ENCODE measurements around the gene PINK1. TPM values are rescaled to one million over a fixed set of nuclear protein-coding genes. Genes with fewer than 3 reads are reported as not detected.
A peak's percentile ranks its signal among the peaks of the same experiment; 100 is the strongest.

PINK1 gene
- 288 TPM for total RNA-seq
- long read RNA-seq, transcript PINK1-201 (8 exons, 2,660 nt): major isoform, 2,017 of 2,272 reads
- long read RNA-seq, partial matches to known transcripts: 195 of 2,272 reads
- long read RNA-seq, other reads (novel, unspliced or antisense): 57 of 2,272 reads

DNA sequence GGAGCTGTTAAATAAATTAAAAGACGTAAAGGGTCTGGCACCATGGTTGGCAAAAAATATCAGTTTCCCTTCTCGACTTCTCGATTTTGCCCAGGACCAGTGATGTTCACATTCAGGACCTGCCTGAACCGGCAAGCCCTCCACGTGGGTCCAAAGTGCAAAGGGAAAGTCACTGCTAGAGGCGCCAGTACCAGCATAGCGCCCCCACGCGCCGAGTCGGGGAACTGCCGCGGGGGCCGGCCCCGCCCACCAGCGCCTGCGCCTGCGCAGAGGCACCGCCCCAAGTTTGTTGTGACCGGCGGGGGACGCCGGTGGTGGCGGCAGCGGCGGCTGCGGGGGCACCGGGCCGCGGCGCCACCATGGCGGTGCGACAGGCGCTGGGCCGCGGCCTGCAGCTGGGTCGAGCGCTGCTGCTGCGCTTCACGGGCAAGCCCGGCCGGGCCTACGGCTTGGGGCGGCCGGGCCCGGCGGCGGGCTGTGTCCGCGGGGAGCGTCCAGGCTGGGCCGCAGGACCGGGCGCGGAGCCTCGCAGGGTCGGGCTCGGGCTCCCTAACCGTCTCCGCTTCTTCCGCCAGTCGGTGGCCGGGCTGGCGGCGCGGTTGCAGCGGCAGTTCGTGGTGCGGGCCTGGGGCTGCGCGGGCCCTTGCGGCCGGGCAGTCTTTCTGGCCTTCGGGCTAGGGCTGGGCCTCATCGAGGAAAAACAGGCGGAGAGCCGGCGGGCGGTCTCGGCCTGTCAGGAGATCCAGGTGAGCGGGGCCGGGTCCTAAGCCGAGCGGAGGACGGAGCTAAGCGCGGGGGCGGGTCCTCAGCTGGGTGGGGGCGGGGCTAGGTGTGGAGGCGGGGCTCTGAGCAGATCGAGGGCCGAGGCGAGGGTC is at the start of gene PINK1:
Gene PINK1 (plus strand): TSS at position 269 of the 875 bp plus-strand sequence. CDS start 91 bp downstream, at position 360.
- intact Hi-C loops (cut with DNase I): loop anchor here (5.0 kb wide), 2 partner anchors 46 to 61 kb away; partner anchors contain the start of gene CDA
- ATAC-seq (ENCODE audit: poor library complexity) (peak; percentile 95), DNase-seq (peak; percentile 89)

DNA sequence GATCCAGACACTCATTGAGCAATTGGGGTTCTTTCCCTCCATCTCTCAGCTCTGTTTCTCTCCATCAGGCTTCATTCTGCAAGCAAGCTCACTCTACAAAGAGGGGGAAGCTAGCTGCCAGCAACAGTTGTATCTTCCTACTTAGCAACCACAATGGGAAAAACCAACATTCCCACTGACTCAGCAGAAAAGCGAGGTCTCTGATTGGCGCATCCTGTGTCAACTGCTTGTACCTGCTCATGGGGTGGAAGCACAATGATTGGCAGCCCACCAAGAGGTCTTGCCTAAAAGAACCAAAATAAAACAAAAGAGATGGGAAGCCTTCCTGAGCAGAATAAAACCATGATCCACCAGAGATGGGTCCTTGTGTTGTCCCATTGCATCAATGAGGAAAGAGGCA is 48.4 kb upstream of the PINK1 start:
- DNase-seq (no peak), ATAC-seq (ENCODE audit: poor library complexity) (no peak)
- intact Hi-C loops (cut with DNase I): loop anchor here (5.0 kb wide), 1 partner anchor 47 kb away; the partner anchor contains the start of gene PINK1

DNA sequence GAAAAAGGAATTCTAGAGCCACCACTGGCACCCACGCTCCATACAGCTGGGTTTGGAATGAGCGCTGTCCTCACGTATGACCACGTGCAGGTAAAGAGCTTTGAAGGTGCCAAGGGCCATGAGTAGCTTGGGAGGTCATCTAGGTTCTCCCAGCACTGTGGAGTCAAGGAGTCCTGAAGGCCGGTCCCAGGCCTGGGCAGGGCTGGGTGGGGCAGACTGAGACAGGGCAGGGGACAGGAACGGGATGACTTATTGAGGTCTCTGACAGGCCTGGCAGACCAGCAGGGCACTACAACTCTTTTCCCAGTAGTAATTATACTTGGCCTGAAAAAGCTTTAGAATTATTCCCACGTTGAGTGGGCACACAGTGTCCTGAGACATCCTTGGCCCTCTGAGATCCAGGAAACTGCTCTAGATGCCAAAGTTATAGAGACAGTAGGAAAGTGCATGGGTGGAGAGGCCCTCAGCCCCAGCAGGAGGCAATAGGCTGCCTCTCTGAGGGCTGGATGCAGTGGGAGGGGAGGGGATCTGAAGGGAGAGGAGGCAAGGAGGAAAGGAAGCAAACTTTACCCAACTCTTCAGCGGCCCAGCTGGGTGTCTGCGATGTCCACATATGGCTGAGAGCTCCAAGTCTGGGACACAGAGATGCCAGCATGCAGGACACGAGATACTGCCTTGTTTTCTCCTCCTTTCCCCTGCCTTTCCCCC is 46.2 kb upstream of the PINK1 start:
- no peak for DNase-seq
- ATAC-seq (ENCODE audit: poor library complexity): no peak
- intact Hi-C loops (cut with DNase I): loop anchor here (5.0 kb wide), 1 partner anchor 45 kb away; the partner anchor contains the start of gene PINK1

DNA sequence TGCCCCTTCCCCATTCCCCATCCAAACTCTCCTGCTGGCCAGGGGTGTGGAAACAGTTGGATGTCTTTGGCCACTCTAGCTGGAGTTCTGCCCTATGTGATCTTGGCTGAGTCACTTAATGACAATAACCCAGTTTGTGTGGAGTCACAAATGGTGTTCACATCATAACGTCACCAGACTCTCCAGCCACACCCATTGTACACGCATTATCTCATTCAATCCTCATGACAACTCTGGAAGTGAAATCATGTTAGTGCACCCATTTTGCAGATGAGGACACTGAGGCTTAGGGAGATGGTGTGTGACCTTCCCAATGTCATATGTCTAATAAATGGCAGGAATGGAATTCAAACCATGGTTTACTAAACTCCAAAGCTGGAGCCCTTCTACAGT is 45.6 kb upstream of the PINK1 start:
- intact Hi-C loops (cut with DNase I): loop anchor here (5.0 kb wide), 1 partner anchor 45 kb away; the partner anchor contains the start of gene PINK1
- DNase-seq: no peak
- ATAC-seq (ENCODE audit: poor library complexity): peak; percentile 69

DNA sequence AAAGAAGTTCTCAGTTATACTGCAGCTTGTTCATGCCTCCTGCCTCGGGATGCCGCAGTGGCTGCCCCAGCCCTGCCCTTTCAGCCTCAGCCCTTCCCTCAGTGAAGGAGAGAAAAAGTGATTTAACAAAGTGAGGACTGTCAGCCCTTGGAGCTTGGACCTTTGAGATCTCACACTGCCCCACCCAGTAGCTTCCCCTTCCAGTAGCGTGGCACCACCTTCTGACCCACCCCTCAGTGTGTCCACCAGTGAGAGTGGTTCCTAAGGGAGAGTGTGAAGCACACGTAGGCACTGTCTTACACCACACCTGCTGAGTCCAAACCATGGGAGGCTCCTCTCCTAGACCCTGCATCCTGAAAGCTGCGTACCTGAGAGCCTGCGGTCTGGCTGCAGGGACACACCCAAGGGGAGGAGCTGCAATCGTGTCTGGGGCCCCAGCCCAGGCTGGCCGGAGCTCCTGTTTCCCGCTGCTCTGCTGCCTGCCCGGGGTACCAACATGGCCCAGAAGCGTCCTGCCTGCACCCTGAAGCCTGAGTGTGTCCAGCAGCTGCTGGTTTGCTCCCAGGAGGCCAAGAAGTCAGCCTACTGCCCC is 44.5 kb upstream of the PINK1 start, which contains the start of gene CDA:
Gene CDA (plus strand): TSS at position 464 of the 592 bp plus-strand sequence. CDS start 33 bp downstream, at position 497.
- ATAC-seq (ENCODE audit: poor library complexity): peak; percentile 55
- peak; percentile 57 for DNase-seq
- intact Hi-C loops (cut with DNase I): loop anchor here (5.0 kb wide), 1 partner anchor 44 kb away; the partner anchor contains the start of gene PINK1

DNA sequence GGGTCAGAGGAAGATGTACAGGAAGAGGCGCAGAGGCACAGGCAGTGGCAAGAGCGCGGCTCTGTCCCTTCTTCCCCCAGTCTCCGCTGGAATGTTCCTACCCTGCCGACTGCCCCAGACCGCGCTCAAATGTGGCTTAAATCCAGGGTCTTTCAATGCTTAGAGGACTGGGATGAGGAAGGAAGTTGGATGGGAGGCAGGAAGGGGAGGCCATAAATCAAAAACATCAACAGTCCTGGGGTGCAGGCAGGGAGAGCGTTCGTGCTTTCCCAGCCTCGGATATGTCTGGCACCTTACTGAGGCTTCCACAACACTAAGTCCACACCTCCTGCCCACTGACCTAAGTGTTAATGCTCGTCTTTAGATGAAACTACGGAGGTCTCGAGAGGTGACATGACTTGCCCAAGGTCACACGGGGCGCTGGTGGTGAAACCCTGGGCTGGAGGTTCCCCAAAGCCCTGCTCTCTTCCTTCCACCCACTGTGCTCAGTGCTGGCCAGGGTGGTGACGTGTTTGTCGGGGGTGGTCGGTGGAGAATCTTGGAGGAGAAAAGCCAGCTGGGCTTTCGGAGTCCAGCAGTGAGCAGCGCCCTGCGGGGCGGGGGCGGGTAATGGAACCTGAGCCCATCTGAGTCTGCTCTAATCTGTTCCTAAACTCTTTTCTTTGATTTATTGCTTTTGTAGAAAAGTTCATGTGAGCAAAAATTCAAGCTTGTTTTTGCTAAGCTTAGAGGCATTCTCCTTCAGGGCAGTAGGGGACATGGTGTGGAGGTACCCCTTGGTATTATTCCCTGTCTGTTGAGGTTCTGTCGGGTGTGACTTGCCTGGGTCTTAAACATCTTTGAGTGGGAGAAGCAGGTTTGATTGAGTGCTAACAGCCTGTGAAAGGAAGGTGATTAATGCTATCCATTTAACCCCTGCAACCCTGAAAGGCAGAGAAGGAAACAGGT is 43.7 kb upstream of the PINK1 start:
- intact Hi-C loops (cut with DNase I): loop anchor here (5.0 kb wide), 1 partner anchor 43 kb away; the partner anchor contains the start of gene PINK1
- DNase-seq (peak; percentile 72), ATAC-seq (ENCODE audit: poor library complexity) (peak; percentile 67)

DNA sequence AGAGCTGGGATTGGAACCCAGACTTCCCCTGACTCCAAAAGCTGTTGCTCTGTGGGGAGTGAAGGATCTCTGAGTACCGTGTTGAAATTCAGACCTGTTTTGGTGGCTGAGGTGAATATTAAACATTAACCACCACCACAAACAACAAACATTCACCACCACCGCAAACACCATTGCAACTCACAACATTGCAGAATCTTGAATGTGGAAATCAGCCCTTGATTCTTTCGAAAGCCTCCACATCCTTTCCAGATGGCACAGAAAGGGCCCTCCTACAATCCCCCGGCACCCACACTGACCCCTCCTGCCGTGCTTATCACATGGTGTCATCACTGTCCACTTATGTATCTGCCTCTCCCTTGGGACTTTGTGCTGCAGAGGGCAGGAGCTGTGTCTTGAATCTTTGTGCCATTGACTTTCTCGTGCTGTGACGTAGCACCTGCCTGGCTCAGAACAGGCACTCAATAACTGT is 42.9 kb upstream of the PINK1 start:
- intact Hi-C loops (cut with DNase I): no loop called here
- ATAC-seq (ENCODE audit: poor library complexity) (peak; percentile 15), DNase-seq (no peak)

DNA sequence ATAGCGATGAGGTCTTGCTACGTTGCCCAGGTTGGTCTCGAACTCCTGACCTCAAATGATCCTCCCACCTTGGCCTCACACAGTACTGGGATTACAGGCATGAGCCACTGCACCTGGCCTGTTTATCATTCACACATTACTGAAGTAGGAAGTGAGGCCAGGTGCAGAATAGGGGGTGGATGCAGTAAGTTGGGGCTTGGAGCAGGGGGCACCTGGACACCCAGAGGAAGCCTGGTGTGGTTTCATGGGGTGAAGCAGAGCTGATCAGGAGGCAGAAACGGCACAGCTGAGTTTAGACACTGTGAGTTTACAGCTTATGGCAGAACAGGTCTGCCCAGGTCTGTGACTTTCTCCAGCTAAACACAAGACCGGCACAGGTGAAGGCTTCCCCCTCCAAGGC is 39.5 kb upstream of the PINK1 start:
- DNase-seq: no peak
- no peak for ATAC-seq (ENCODE audit: poor library complexity)
- intact Hi-C loops (cut with DNase I): no loop called here

DNA sequence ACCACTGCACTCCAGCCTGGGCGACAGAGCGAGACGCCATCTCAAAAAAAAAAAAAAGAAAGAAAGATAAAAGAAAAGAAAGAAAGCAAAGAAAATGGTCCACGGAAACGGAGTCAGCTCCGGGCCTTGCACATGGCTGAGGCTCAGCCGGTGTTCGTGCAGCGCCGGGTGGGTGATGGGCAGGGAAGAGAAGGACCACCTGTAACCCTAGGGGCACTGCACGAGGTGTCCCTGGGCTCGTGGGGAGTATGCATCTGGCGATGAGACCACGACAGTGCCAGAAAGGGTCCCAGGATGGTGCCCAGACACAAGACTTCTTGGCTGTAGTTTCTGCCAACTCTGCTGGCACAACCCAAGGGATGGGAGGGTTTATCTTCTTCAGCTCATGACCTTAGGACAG is 38.5 kb upstream of the PINK1 start:
- intact Hi-C loops (cut with DNase I): no loop called here
- no peak for ATAC-seq (ENCODE audit: poor library complexity)
- no peak for DNase-seq

DNA sequence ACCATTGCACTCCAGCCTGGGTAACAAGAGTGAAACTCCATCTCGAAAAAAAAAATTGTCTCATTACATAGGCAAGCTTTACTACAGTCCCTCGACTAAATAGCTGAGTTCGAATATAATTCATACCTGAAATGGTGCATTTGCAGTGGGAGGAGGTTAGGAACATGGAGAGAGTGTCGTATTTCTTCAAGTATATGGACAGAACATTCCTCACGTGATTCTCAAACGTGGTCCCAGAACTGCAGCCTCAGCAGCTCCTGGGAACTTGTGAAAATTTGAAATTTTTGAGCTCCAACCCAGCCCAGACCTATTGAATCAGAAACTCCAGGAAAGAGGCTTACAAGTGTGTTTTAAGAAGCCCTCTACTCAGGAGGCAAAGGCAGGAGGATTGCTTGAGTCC is 37.2 kb upstream of the PINK1 start:
- DNase-seq (no peak), ATAC-seq (ENCODE audit: poor library complexity) (no peak)
- intact Hi-C loops (cut with DNase I): no loop called here

DNA sequence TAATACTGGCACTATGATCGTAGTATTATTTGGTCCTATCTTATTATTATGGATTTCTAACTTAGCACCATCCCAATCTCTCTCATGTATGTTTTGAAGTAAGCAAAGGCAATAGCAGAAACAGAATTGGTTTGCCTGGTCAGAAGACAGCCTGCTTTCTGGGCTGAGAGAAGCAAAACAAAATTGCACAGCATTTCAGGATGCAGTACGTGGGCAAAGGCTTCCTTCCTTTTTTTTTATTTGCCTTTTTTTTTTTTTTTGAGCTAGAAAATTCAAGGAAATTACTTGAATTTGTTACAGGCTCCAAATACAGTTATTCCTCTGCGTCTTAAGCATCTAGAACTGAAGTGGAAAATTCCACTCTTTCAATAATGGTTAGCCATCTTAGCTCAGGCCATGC is 35.6 kb upstream of the PINK1 start:
- intact Hi-C loops (cut with DNase I): no loop called here
- DNase-seq (no peak), ATAC-seq (ENCODE audit: poor library complexity) (no peak)

DNA sequence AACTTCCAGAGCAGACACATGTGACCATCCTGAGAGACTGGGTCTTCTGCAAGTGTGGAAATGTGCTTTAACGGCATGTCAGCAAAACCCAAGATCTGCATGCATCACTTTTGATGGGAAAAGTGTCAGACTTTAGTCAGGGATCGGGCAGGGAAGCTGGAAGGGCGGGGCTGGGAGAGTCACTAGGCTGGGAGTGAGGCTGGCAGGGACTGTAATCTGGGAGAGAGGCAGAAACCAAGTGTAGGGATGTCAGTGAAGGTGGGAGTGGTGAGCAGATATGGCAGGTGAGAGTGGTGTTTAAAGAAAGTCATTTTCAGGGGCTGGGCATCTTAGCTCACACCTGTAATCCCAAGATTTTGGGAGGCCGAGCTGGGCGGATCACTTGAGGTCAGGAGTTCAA is 33.1 kb upstream of the PINK1 start:
- ATAC-seq (ENCODE audit: poor library complexity): no peak
- DNase-seq: no peak
- intact Hi-C loops (cut with DNase I): no loop called here

DNA sequence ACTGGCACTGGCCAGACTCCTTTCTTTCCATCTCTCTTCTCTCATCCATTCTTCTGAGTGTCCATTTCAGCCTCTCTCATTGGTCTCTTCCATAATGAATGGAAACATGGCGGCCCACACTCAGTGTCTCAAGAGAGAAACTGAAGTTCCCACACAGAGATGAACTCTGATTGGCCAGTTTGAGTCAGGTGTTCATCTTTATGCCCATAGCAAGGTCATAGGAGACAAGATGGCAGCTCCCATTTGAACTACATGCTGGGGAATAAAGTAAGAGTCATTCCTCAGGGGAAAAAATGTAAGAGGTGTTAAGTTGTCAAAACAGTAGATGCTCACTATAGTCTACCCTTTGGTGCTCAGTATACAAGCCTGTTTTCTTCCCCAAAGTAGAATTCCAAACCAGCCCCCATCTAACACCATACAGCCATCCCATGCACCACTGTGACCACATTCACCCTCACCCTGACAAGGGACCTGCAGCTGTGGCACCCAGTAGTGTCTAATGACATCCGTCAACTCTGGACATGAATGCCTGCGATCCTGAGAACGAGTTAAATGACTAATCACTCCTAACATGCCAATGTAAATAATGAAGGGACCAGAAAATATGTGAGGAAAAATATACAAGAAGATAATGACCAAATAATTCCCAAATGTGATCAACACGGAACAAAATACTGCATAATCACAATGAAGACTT is 32.0 kb upstream of the PINK1 start:
- ATAC-seq (ENCODE audit: poor library complexity) (no peak), DNase-seq (no peak)
- intact Hi-C loops (cut with DNase I): no loop called here

DNA sequence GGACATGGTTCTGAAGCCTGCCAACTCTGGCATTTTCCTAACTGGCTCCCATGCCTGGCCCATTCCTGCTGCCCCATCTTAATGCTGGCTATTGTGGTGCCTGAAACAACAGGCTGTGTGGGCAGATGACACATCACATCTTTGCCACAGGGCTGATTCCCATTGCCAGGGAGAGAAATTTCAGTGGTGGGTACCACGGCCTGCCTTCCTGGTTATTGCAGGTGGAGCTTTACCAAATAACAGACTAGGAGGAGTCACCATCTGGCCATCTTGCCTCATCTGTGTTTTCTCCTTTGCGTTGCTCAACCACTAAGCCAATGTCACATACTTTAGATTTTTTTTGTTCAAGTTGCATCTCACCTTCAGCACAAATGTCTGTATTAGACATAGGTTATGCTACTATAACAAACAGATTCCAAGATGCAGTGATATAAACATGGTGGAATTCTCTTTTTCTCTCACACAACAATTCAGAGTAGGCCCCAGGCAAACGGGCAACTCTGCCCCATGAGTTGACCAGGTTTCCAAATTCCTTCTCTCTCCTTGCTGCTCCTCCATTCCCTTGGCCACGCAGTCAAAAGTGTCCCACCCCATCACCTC is 30.3 kb upstream of the PINK1 start:
- intact Hi-C loops (cut with DNase I): no loop called here

DNA sequence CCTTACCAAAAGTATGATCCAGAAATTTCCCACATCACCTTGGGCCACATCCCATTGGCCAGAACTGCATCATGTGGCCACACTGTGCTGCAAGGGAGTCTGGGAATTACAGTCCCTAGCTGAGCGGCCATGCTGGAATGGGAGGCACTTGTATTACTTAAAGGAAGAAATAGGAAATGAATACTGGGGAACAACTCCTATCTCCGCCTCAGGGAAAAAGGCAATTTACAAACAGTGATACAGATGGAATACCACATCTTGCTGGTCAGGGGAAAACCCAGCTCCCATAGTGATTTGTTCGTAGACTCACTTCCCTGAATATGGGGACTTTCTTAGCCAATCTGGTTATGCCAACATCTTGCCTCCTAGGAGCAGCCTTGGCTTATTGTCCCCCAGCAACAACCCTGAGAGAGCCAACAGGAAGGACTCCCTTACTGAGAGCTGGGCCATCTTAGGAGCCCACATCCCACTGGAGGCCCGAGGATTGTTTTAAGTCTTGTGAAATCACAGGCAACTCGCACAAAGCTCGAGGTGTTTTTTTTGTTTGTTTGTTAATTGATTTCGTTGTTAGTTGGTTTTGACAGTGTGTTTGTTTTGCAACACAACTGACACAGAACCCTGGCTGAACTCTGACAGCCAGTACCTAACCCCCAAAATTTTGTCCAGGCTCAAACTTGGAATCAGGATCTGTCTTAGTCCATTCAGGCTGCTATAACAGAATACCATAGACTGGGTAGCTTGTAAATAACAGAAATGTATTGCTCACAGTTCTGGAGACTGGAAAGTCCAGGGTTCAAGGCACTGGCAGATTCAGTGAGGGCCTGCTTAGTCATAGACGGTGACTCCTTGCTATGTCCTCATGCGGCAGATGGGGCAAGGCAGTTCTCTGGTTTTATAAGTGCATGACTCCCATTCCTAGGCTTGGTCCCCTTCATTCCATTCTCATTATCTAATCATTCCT is 29.5 kb upstream of the PINK1 start:
- ATAC-seq (ENCODE audit: poor library complexity) (no peak), DNase-seq (no peak)
- intact Hi-C loops (cut with DNase I): no loop called here

More for the DNA sequence above, 30.3 kb upstream of the PINK1 start:
- no peak for DNase-seq
- no peak for ATAC-seq (ENCODE audit: poor library complexity)

DNA sequence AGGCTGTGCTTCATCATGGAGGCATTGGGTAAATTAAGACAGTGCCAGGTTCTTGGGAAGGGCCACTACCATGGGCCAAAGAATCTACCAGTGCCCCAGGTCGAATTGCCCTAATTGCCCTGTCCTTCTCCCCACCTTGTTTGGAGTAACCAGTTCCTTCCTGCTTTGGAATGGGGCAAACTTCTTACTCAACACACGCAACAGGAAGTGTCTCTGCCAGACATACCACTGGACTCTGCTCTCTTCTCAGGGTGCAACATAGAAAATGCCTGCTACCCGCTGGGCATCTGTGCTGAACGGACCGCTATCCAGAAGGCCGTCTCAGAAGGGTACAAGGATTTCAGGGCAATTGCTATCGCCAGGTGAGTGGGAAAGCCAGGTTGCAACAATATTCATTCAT is 28.6 kb upstream of the PINK1 start:
- ATAC-seq (ENCODE audit: poor library complexity): no peak
- no peak for DNase-seq
- intact Hi-C loops (cut with DNase I): no loop called here
